Type B pancreatic cell (in vitro differentiated cells): ENCODE measurements around the gene DEFB129. TPM values are rescaled to one million over a fixed set of nuclear protein-coding genes. Genes with fewer than 3 reads are reported as not detected.
"Not testable (repeated sequence)": the region's sequence is repeated elsewhere in the genome, so short reads cannot be mapped to it uniquely, and the experiment has no call there.

Experiments
- DNase-seq: peaks from one replicate; pipeline ENCODE4 v3.0.0; 2021; ENCODE audit warnings: mixed read lengths; ENCODE audit not compliant: unreplicated experiment; ENCODE audit errors: extremely low spot score
- H3K27ac Mint-ChIP-seq: 2 replicates; pipeline ENCODE4 v1.8.0; 2021; ENCODE audit warnings: mild to moderate bottlenecking, mixed read lengths
- H3K27me3 Mint-ChIP-seq: 2 replicates; pipeline ENCODE4 v1.8.0; 2021; ENCODE audit warnings: mixed read lengths
- H3K36me3 Mint-ChIP-seq: 2 replicates; pipeline ENCODE4 v1.8.0; 2021; ENCODE audit warnings: mixed read lengths
- H3K4me1 Mint-ChIP-seq: one replicate; pipeline ENCODE4 v1.8.0; 2021; ENCODE audit warnings: mixed read lengths; ENCODE audit not compliant: unreplicated experiment
- H3K4me3 Mint-ChIP-seq: 2 replicates; pipeline ENCODE4 v1.8.0; 2021; ENCODE audit warnings: mild to moderate bottlenecking, mixed read lengths
- H3K9me3 Mint-ChIP-seq: 2 replicates; pipeline ENCODE4 v1.8.0; 2021; ENCODE audit warnings: mixed read lengths
- CTCF ChIP-seq: fragments of 200-600 bp; sonication (generic); conservative IDR thresholded peaks from 2 replicates; pipeline ENCODE4 v1.5.0; 2021; ENCODE audit warnings: antibody characterized with exemption, mild to moderate bottlenecking
- total RNA-seq: library from RNA; stranded (reverse); gene quantifications from 2 replicates; pipeline ENCODE4 v1.2.1, GENCODE V29; 2021; ENCODE audit warnings: low replicate concordance

DEFB129 gene
- total RNA-seq, 1 donor from 2014 or later, result not detected

- Mint-ChIP-seq H3K27me3 (peaks cover 27% of the 10 kb centered on the region), H3K4me3 (no peak overlapping the region), H3K9me3 (no peaks in the 10 kb centered on the region), H3K4me1 (no peaks in the 10 kb centered on the region), H3K36me3 (no peaks in the 10 kb centered on the region), H3K27ac (no peak overlapping the region)
- no peak for TF ChIP-seq CTCF
- DNase-seq, result no peak
Measured at GRCh38 chr20:237489-237888, 10.4 kb downstream of the DEFB129 start.

- Mint-ChIP-seq H3K4me1 (no peaks in the 10 kb centered on the region), H3K27me3 (peaks cover 30% of the 10 kb centered on the region)
- no peak for TF ChIP-seq CTCF
Measured at GRCh38 chr20:237929-238328, 10.9 kb downstream of the DEFB129 start.

GRCh38 chr20:242905-243304, 15.8 kb downstream of the DEFB129 start:
- H3K27me3 Mint-ChIP-seq, result peaks cover 43% of the 10 kb centered on the region
- TF ChIP-seq CTCF, result no peak

More at GRCh38 chr20:237929-238328, 10.9 kb downstream of the DEFB129 start:
- H3K9me3 Mint-ChIP-seq, result no peaks in the 10 kb centered on the region
- no peak overlapping the region for H3K4me3 Mint-ChIP-seq
- no peaks in the 10 kb centered on the region for H3K36me3 Mint-ChIP-seq
- H3K27ac Mint-ChIP-seq, result no peak overlapping the region
- no peak for DNase-seq

GRCh38 chr20:251354-251753, 24.3 kb downstream of the DEFB129 start:
- no peaks in the 10 kb centered on the region for H3K36me3 Mint-ChIP-seq
- no peak overlapping the region for H3K4me3 Mint-ChIP-seq
- H3K4me1 Mint-ChIP-seq, result peaks cover 3% of the 10 kb centered on the region
- no peak overlapping the region for H3K27ac Mint-ChIP-seq
- no peak for TF ChIP-seq CTCF
- DNase-seq, result no peak
- no peaks in the 10 kb centered on the region for H3K9me3 Mint-ChIP-seq
- H3K27me3 Mint-ChIP-seq, result peaks cover 23% of the 10 kb centered on the region

More at GRCh38 chr20:242905-243304, 15.8 kb downstream of the DEFB129 start:
- Mint-ChIP-seq H3K4me1 (no peaks in the 10 kb centered on the region), H3K4me3 (no peak overlapping the region), H3K9me3 (no peaks in the 10 kb centered on the region), H3K27ac (no peak overlapping the region), H3K36me3 (no peaks in the 10 kb centered on the region)
- DNase-seq, result no peak

- Mint-ChIP-seq H3K4me3 (no peak overlapping the region), H3K9me3 (no peaks in the 10 kb centered on the region), H3K27ac (no peak overlapping the region), H3K4me1 (peaks cover 3% of the 10 kb centered on the region), H3K27me3 (peaks cover 33% of the 10 kb centered on the region), H3K36me3 (no peaks in the 10 kb centered on the region)
- DNase-seq, result no peak
- TF ChIP-seq CTCF, result no peak
Measured at GRCh38 chr20:252801-253200, 25.7 kb downstream of the DEFB129 start.

- not testable (repeated sequence) for H3K4me1 Mint-ChIP-seq, DNase-seq, H3K9me3 Mint-ChIP-seq, H3K4me3 Mint-ChIP-seq, H3K27ac Mint-ChIP-seq, H3K36me3 Mint-ChIP-seq
- peaks cover 38% of the 10 kb centered on the region for H3K27me3 Mint-ChIP-seq
Measured at GRCh38 chr20:253447-253846, 26.4 kb downstream of the DEFB129 start.
